Gastrocnemius medialis (tissue), 4 donors: ENCODE results near the gene NGEF. TPM values are rescaled to one million over a fixed set of nuclear protein-coding genes. Genes with fewer than 3 reads are reported as not detected.

ENCODE experiments used
- ATAC-seq, 2 donors: fragments of 150-250 bp; one replicate each; pipeline ENCODE4 v1.9.1; 2016
- DNase-seq, 2 donors: peaks; one replicate each; pipeline ENCODE4 v3.0.0-alpha.2; 2019
- H3K27ac ChIP-seq, 4 donors: fragments of 200-600 bp; sonication (generic); 1 replicate in 1 of 4; 2 replicates in 3 of 4; pipeline ENCODE4 v1.5.1; 2016 to 2018; ENCODE audit warnings: mild to moderate bottlenecking in 2 of 4, moderate library complexity in 1 of 4
- H3K27me3 ChIP-seq, 3 donors: fragments of 200-600 bp; sonication (generic) in 2 of 3; 1 replicate in 1 of 3; 2 replicates in 2 of 3; pipeline versions ENCODE4 v1.5.1 to v1.6.0; 2016 to 2019; ENCODE audit warnings: mild to moderate bottlenecking in 1 of 3, moderate library complexity in 1 of 3
- H3K36me3 ChIP-seq, 2 donors: fragments of 200-600 bp; sonication (generic) in 1 of 2; one replicate each; pipeline ENCODE4 v1.5.1; 2017 to 2018
- H3K4me1 ChIP-seq, 2 donors: fragments of 200-600 bp; sonication (generic) in 1 of 2; one replicate each; pipeline ENCODE4 v1.5.1; 2016 to 2017; ENCODE audit warnings: mild to moderate bottlenecking in 2 of 2
- H3K4me3 ChIP-seq, 4 donors: fragments of 200-600 bp; sonication (generic) in 3 of 4; 1 replicate in 1 of 4; 2 replicates in 3 of 4; pipeline ENCODE4 v1.5.1; 2016 to 2019; ENCODE audit warnings: mild to moderate bottlenecking in 2 of 4
- H3K9me3 ChIP-seq, 3 donors: fragments of 200-600 bp; sonication (generic) in 2 of 3; 1 replicate in 1 of 3; 2 replicates in 2 of 3; pipeline ENCODE4 v1.5.1; 2016 to 2019
- POLR2A ChIP-seq, 2 donors: fragments of 450-650 bp; IDR thresholded peaks; one replicate each; pipeline ENCODE4 v1.6.1; 2017; ENCODE audit warnings: antibody characterized with exemption in 2 of 2, mild to moderate bottlenecking in 2 of 2, moderate library complexity in 2 of 2
- in situ Hi-C, 4 donors: fragments of 200-750 bp; cut with MboI; loops; one replicate each; pipeline versions ENCODE4 v1.15.0 to v1.8.0; 2017; ENCODE audit warnings: low sequenced_read_pairs in 4 of 4
- intact Hi-C: fragments of 100-400 bp; cut with DNase I; formaldehyde crosslinking; loops from one replicate; pipeline ENCODE4 v1.15.1; 2023; ENCODE audit warnings: low total_unique reads
- total RNA-seq, 4 donors: library from RNA; depleted of rRNA; stranded (reverse); fragments of >200 nt; gene quantifications; one replicate each; pipeline versions ENCODE4 v1.1.0 to v1.2.3, GENCODE V29; 2016
- TF ChIP-seq, protein P1 (sequence below), 5 experiments: fragments of 450-650 bp in 3 of 5; fragments of 200-600 bp in 2 of 5; sonication (generic) in 2 of 5; IDR thresholded peaks in 4 of 5; conservative IDR thresholded peaks in 1 of 5; 1 replicate in 4 of 5; 2 replicates in 1 of 5; pipeline ENCODE4 v1.5.1; 2016 to 2019; ENCODE audit warnings: antibody characterized with exemption in 5 of 5, mild to moderate bottlenecking in 3 of 5, moderate library complexity in 3 of 5

Gene NGEF
- total RNA-seq, 4 donors from 2014 or later, result 0.66 to 1.5 (median 0.84) TPM; not detected in 1

DNA sequence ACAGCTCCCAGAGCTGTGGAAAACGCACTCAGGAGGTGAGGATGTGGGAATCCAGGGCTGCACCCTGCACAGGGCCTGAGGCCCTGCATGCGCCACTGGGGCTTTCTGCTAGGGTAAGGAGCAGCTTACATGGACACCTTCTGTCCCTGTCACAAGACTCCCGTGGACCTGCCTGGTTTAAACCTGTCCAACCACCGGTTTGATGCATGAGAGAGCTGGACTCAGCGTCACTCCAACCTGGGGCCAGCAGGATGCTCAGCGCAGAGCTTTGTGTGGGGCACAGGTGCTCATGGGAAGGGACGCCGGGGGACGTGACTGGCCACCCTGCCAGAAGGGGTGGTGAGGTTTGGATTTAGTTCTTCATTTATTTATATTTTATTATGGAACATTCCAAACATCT is 118.8 kb downstream of the NGEF start:
- Histone ChIP-seq H3K4me3 (no peak overlapping the region), H3K27ac (no peak overlapping the region), H3K27me3 (no peaks in the 10 kb centered on the region), H3K4me1 (peaks cover 3 to 12% of the 10 kb centered on the region in 2 donors), H3K36me3 (no peaks in the 10 kb centered on the region), H3K9me3 (no peaks in the 10 kb centered on the region)
- ATAC-seq, result no peak
- in situ Hi-C loops, result no loop called here
- TF ChIP-seq POLR2A (IDR thresholded peaks at IDR 0.05), result no peak
- TF ChIP-seq, protein P1, sequence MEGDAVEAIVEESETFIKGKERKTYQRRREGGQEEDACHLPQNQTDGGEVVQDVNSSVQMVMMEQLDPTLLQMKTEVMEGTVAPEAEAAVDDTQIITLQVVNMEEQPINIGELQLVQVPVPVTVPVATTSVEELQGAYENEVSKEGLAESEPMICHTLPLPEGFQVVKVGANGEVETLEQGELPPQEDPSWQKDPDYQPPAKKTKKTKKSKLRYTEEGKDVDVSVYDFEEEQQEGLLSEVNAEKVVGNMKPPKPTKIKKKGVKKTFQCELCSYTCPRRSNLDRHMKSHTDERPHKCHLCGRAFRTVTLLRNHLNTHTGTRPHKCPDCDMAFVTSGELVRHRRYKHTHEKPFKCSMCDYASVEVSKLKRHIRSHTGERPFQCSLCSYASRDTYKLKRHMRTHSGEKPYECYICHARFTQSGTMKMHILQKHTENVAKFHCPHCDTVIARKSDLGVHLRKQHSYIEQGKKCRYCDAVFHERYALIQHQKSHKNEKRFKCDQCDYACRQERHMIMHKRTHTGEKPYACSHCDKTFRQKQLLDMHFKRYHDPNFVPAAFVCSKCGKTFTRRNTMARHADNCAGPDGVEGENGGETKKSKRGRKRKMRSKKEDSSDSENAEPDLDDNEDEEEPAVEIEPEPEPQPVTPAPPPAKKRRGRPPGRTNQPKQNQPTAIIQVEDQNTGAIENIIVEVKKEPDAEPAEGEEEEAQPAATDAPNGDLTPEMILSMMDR (IDR thresholded peaks at IDR 0.05 in 4 of 5, conservative IDR thresholded peaks at IDR 0.05 in 1 of 5), result no peak
- intact Hi-C loops, result no loop called here
- DNase-seq, result no peak

- Histone ChIP-seq H3K27me3 (no peaks in the 10 kb centered on the region), H3K4me1 (peaks cover 3 to 12% of the 10 kb centered on the region in 2 donors), H3K9me3 (no peaks in the 10 kb centered on the region), H3K27ac (no peak overlapping the region), H3K36me3 (no peaks in the 10 kb centered on the region), H3K4me3 (no peak overlapping the region)
- intact Hi-C loops (no loop called here), in situ Hi-C loops (no loop called here)
- no peak for DNase-seq
- no peak for ATAC-seq
- TF ChIP-seq, protein P1 (IDR thresholded peaks at IDR 0.05 in 4 of 5, conservative IDR thresholded peaks at IDR 0.05 in 1 of 5), result no peak
- TF ChIP-seq POLR2A (IDR thresholded peaks at IDR 0.05), result no peak
Observed at GRCh38 chr2:232893834-232894233, 119.2 kb downstream of the NGEF start.

DNA sequence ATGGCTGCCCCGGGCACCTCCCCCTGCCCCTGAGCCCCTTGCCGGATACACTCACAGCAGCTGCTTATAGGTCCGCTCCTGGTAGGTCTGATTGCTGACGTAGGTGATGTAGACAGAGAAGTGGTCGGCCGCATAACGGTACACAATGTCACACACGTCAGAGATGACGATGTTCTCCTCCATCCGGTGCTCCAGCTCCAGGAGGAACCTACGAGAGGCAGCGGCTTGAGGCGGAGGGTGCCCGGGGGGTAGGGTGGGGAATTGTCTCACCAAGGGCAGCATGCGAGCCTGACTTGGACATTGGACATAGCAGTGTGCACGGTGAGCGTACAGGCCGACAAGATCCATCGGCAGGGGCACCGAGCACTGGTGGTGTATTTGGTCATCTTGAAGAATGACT is 120.2 kb downstream of the NGEF start:
- ATAC-seq (no peak), DNase-seq (no peak)
- H3K27me3 ChIP-seq, result no peaks in the 10 kb centered on the region
- TF ChIP-seq POLR2A (IDR thresholded peaks at IDR 0.05), result no peak
- TF ChIP-seq, protein P1 (IDR thresholded peaks at IDR 0.05 in 4 of 5, conservative IDR thresholded peaks at IDR 0.05 in 1 of 5), result no peak
- H3K4me1 ChIP-seq, result peaks cover 3 to 12% of the 10 kb centered on the region in 2 donors
- H3K27ac ChIP-seq, result no peak overlapping the region
- H3K9me3 ChIP-seq, result no peaks in the 10 kb centered on the region
- in situ Hi-C loops, result no loop called here
- no peaks in the 10 kb centered on the region for H3K36me3 ChIP-seq
- intact Hi-C loops, result no loop called here
- H3K4me3 ChIP-seq, result no peak overlapping the region

- ATAC-seq (no peak), DNase-seq (no peak)
- intact Hi-C loops (no loop called here), in situ Hi-C loops (no loop called here)
- Histone ChIP-seq H3K27me3 (no peaks in the 10 kb centered on the region), H3K9me3 (no peaks in the 10 kb centered on the region), H3K4me3 (no peak overlapping the region), H3K27ac (no peak overlapping the region), H3K4me1 (peaks cover 3 to 12% of the 10 kb centered on the region in 2 donors), H3K36me3 (no peaks in the 10 kb centered on the region)
- no peak for TF ChIP-seq POLR2A (IDR thresholded peaks at IDR 0.05)
- TF ChIP-seq, protein P1 (IDR thresholded peaks at IDR 0.05 in 4 of 5, conservative IDR thresholded peaks at IDR 0.05 in 1 of 5), result no peak
Observed at GRCh38 chr2:232892221-232892620, 120.8 kb downstream of the NGEF start.

DNA sequence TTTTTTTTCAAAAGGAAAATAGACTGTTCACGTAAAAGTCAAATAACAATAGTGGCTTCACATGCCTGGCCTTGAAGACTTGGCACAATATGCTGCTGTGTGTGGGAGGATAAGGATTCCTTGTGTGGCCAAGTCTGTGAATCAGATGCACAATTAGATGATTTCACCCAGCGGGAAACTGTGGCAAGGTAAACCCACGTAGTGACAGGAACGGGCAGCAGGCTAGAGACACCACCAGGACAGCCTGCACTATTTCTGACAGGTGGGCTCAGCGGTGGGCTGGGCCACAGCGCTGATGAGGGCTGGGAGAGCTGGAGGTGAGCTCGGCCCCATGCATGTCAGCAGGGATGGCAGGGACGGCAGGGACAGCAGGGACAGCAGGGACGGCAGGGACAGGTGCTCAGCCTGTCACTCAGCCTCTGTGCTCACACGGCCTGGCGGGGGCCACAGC is 121.4 kb downstream of the NGEF start:
- no peak for TF ChIP-seq POLR2A (IDR thresholded peaks at IDR 0.05)
- TF ChIP-seq, protein P1 (IDR thresholded peaks at IDR 0.05 in 4 of 5, conservative IDR thresholded peaks at IDR 0.05 in 1 of 5), result no peak
- Histone ChIP-seq H3K4me1 (peaks cover 3 to 12% of the 10 kb centered on the region in 2 donors), H3K36me3 (no peaks in the 10 kb centered on the region), H3K27ac (peak overlapping the region in 2 of 4 donors; percentile 5 to 57), H3K27me3 (no peaks in the 10 kb centered on the region), H3K4me3 (no peak overlapping the region), H3K9me3 (no peaks in the 10 kb centered on the region)
- ATAC-seq (peak; percentile 36 to 50), DNase-seq (no peak)
- intact Hi-C loops (no loop called here), in situ Hi-C loops (no loop called here)
